K562 (cell line): ENCODE results near the gene MAST1. TPM values are rescaled to one million over a fixed set of nuclear protein-coding genes. Genes with fewer than 3 reads are reported as not detected.

ENCODE experiments used
- BRD4 ChIP-seq: fragments of 200-600 bp; sonication (generic); IDR thresholded peaks from 2 replicates; pipeline ENCODE4 v1.6.1; 2017; ENCODE audit warnings: inconsistent platforms
- CC2D1A ChIP-seq: fragments of 450-650 bp; IDR thresholded peaks from 2 replicates; pipeline ENCODE4 v1.6.1; 2017; ENCODE audit warnings: mild to moderate bottlenecking
- CSDE1 ChIP-seq, 2 experiments: fragments of 450-650 bp; IDR thresholded peaks; 2 replicates each; pipeline ENCODE4 v1.6.1; 2016; ENCODE audit warnings: mild to moderate bottlenecking in 1 of 2
- DNMT1 ChIP-seq: fragments of 450-650 bp; IDR thresholded peaks from 2 replicates; pipeline ENCODE4 v1.6.1; 2016; ENCODE audit warnings: antibody characterized with exemption, mild to moderate bottlenecking
- KAT7 ChIP-seq: sonication (generic); formaldehyde crosslinking; IDR thresholded peaks from 2 replicates; pipeline ENCODE4 v1.8.0; 2022; ENCODE audit warnings: missing genetic modification reagents, mild to moderate bottlenecking, borderline replicate concordance
- MCM5 ChIP-seq: fragments of 450-650 bp; IDR thresholded peaks from 2 replicates; pipeline ENCODE4 v1.6.1; 2016; ENCODE audit warnings: low read depth
- NKRF ChIP-seq: fragments of 450-650 bp; IDR thresholded peaks from 2 replicates; pipeline ENCODE4 v1.6.1; 2016; ENCODE audit warnings: borderline replicate concordance
- PML ChIP-seq: IDR thresholded peaks from 2 replicates; pipeline ENCODE4 v1.6.1; 2012; ENCODE audit warnings: low read length, inconsistent platforms
- POLR2B ChIP-seq: fragments of 450-650 bp; IDR thresholded peaks from 2 replicates; pipeline ENCODE4 v1.6.1; 2018; ENCODE audit warnings: low read depth; ENCODE audit not compliant: partially characterized antibody
- SLC30A9 ChIP-seq: fragments of 250-450 bp; sonication (Bioruptor Pico); IDR thresholded peaks from 2 replicates; pipeline ENCODE4 v1.8.0; 2022; ENCODE audit warnings: mild to moderate bottlenecking, moderate library complexity
- SNRNP70 ChIP-seq: fragments of 200-400 bp; formaldehyde crosslinking; optimal IDR thresholded peaks from 2 replicates; pipeline ENCODE3; 2017; ENCODE audit warnings: low read depth, low read length
- SOX6 ChIP-seq: fragments of 450-650 bp; IDR thresholded peaks from 2 replicates; pipeline ENCODE4 v1.6.1; 2014; ENCODE audit warnings: mild to moderate bottlenecking
- TBP ChIP-seq: optimal IDR thresholded peaks from 2 replicates; pipeline ENCODE3; 2011; ENCODE audit warnings: low read depth, low read length, improper control_type of control experiment
- THRAP3 ChIP-seq: fragments of 450-650 bp; IDR thresholded peaks from 2 replicates; pipeline ENCODE4 v1.6.1; 2016; ENCODE audit warnings: mild to moderate bottlenecking, inconsistent platforms, borderline replicate concordance
- TRIM28 ChIP-seq: fragments of 450-650 bp; IDR thresholded peaks from 2 replicates; pipeline ENCODE4 v1.6.1; 2017
- TSHZ1 ChIP-seq: fragments of 250-450 bp; sonication (Bioruptor Pico); IDR thresholded peaks from 2 replicates; pipeline ENCODE4 v1.4.0; 2020; ENCODE audit warnings: mild to moderate bottlenecking, moderate library complexity
- ZFX ChIP-seq: sonication (generic); formaldehyde crosslinking; IDR thresholded peaks from 2 replicates; pipeline ENCODE4 v1.8.0; 2022; ENCODE audit warnings: mild to moderate bottlenecking, missing genetic modification reagents, moderate library complexity
- ZNF165 ChIP-seq: fragments of 250-450 bp; sonication (Bioruptor Pico); IDR thresholded peaks from 2 replicates; pipeline ENCODE4 v1.4.0; 2020; ENCODE audit warnings: borderline replicate concordance
- ZNF584 ChIP-seq: fragments of 200-800 bp; sonication (Bioruptor generic); IDR thresholded peaks from 2 replicates; pipeline ENCODE4 v1.6.1; 2016; ENCODE audit warnings: low read depth, mild to moderate bottlenecking, missing genetic modification characterization, missing compliant biosample characterization
- polyA plus RNA-seq, 8 experiments: library from polyadenylated mRNA; depleted of rRNA in 4 of 8; stranded (reverse) in 5 of 8; unstranded in 3 of 8; fragments of >200 nt; fragmentation: Nextera tagmentation in 2 of 8; fragmentation: Illumina TruSeq in 1 of 8; extraction: Ambion mirVana in 2 of 8; extraction: Trizol in 1 of 8; gene quantifications; 2 replicates each; pipeline versions ENCODE4 v1.2.1 to v1.2.3, GENCODE V29; 2011 to 2014; ENCODE audit warnings: inconsistent platforms in 1 of 8, missing spikeins in 1 of 8
- total RNA-seq, 7 experiments: library from RNA; depleted of rRNA in 6 of 7; stranded (reverse); fragments of >200 nt in 6 of 7; fragmentation: Illumina TruSeq in 2 of 7; extraction: Trizol in 2 of 7; gene quantifications; 2 replicates each; pipeline versions ENCODE4 v1.2.1 to v1.2.3, GENCODE V29; 2011 to 2021; ENCODE audit warnings: low replicate concordance in 1 of 7

MAST1 gene
- total and polyA plus RNA-seq, 9 of the 15 experiments (the other 6 are each of a cell fraction or from before 2014, with no cell fraction given) = 0.48 to 10.3 (median 3.9) TPM

GRCh38 chr19:12884202-12884601 is 45.9 kb downstream of the MAST1 start (continued):
- no peak for TF ChIP-seq ZNF165 (CRISPR knock-in tag)
- 0 out of 2 replicates have a peak, but pooled peaks have one; percentile 28 for TF ChIP-seq THRAP3
- 0 out of 2 replicates have a peak, but pooled peaks have one; percentile 16 for TF ChIP-seq PML
- no peak for TF ChIP-seq SNRNP70
- no peak for TF ChIP-seq TBP
- no peak for TF ChIP-seq POLR2B
- TF ChIP-seq MCM5 = no peak
- peak; percentile 76; the same call in 1 of the 2 replicates for TF ChIP-seq KAT7
- 0 out of 2 replicates have a peak, but pooled peaks have one; percentile 0 for TF ChIP-seq NKRF
- TF ChIP-seq ZFX (CRISPR knock-in tag) = peak; percentile 46
- no peak for TF ChIP-seq ZNF584 (CRISPR knock-in tag)
- TF ChIP-seq CSDE1 (IDR thresholded peaks at IDR 0.05) = no peak
- 0 out of 2 replicates have a peak, but pooled peaks have one; percentile 8 for TF ChIP-seq TRIM28
- no peak for TF ChIP-seq DNMT1
- TF ChIP-seq SOX6 = no peak
- peak; percentile 49; the same call in 1 of the 2 replicates for TF ChIP-seq BRD4
- no peak for TF ChIP-seq SLC30A9
- no peak for TF ChIP-seq CC2D1A
- no peak for TF ChIP-seq TSHZ1 (CRISPR knock-in tag)
